ENCODE measurements around the gene CLEC1A.

CLEC1A gene

GRCh38 chr12:10094646-10095395, 4.0 kb downstream of the CLEC1A start:
- Mint-ChIP-seq H3K27me3 (peaks cover 5% of the 10 kb centered on the region), H3K27ac (ENCODE audit: low read depth) (no peak overlapping the region), H3K4me1 (peaks cover 3% of the 10 kb centered on the region), H3K4me3 (no peak overlapping the region), H3K9me3 (no peaks in the 10 kb centered on the region), H3K36me3 (ENCODE audit: insufficient read depth) (no peaks in the 10 kb centered on the region)
- ATAC-seq (replicated peaks; ENCODE audit: extremely low read depth, poor library complexity, severe bottlenecking) (no peak), DNase-seq (ENCODE audit: low spot score in 2 of 2) (no peak)

- H3K4me1 Mint-ChIP-seq, result peaks cover 4% of the 10 kb centered on the region
- DNase-seq (ENCODE audit: low spot score in 2 of 2) (no peak), ATAC-seq (replicated peaks; ENCODE audit: extremely low read depth, poor library complexity, severe bottlenecking) (no peak)
- no peak overlapping the region for H3K4me3 Mint-ChIP-seq
- no peaks in the 10 kb centered on the region for H3K36me3 Mint-ChIP-seq (ENCODE audit: insufficient read depth)
- H3K27ac Mint-ChIP-seq (ENCODE audit: low read depth), result no peak overlapping the region
- H3K9me3 Mint-ChIP-seq, result peaks cover 8% of the 10 kb centered on the region
- peaks cover 23% of the 10 kb centered on the region for H3K27me3 Mint-ChIP-seq
These were observed 9.6 kb downstream of the CLEC1A start for GRCh38 chr12:10088955-10089900.

GRCh38 chr12:10088031-10088430, 10.8 kb downstream of the CLEC1A start:
- DNase-seq (ENCODE audit: low spot score in 2 of 2), result no peak
- H3K27me3 Mint-ChIP-seq, result peaks cover 33% of the 10 kb centered on the region
- H3K36me3 Mint-ChIP-seq (ENCODE audit: insufficient read depth), result no peaks in the 10 kb centered on the region
- peaks cover 15% of the 10 kb centered on the region for H3K9me3 Mint-ChIP-seq
- no peak for ATAC-seq (replicated peaks; ENCODE audit: extremely low read depth, poor library complexity, severe bottlenecking)
- H3K4me1 Mint-ChIP-seq, result peaks cover 4% of the 10 kb centered on the region
- H3K4me3 Mint-ChIP-seq, result no peak overlapping the region
- H3K27ac Mint-ChIP-seq (ENCODE audit: low read depth), result no peak overlapping the region

GRCh38 chr12:10086387-10086786, 12.4 kb downstream of the CLEC1A start:
- Mint-ChIP-seq H3K4me3 (no peak overlapping the region), H3K36me3 (ENCODE audit: insufficient read depth) (no peaks in the 10 kb centered on the region), H3K27ac (ENCODE audit: low read depth) (no peak overlapping the region), H3K9me3 (peaks cover 15% of the 10 kb centered on the region), H3K4me1 (peaks cover 4% of the 10 kb centered on the region), H3K27me3 (peaks cover 49% of the 10 kb centered on the region)
- no peak for ATAC-seq (replicated peaks; ENCODE audit: extremely low read depth, poor library complexity, severe bottlenecking)
- no peak for DNase-seq (ENCODE audit: low spot score in 2 of 2)

GRCh38 chr12:10084733-10085132, 14.1 kb downstream of the CLEC1A start:
- peaks cover under 1% of the 10 kb centered on the region for H3K4me1 Mint-ChIP-seq
- no peak overlapping the region for H3K4me3 Mint-ChIP-seq
- H3K36me3 Mint-ChIP-seq (ENCODE audit: insufficient read depth), result no peaks in the 10 kb centered on the region
- ATAC-seq (replicated peaks; ENCODE audit: extremely low read depth, poor library complexity, severe bottlenecking) (no peak), DNase-seq (ENCODE audit: low spot score in 2 of 2) (no peak)
- no peak overlapping the region for H3K27ac Mint-ChIP-seq (ENCODE audit: low read depth)
- H3K9me3 Mint-ChIP-seq, result peaks cover 15% of the 10 kb centered on the region
- peaks cover 60% of the 10 kb centered on the region for H3K27me3 Mint-ChIP-seq

GRCh38 chr12:10082117-10082874, 16.5 kb downstream of the CLEC1A start:
- no peaks in the 10 kb centered on the region for H3K36me3 Mint-ChIP-seq (ENCODE audit: insufficient read depth)
- no peak for ATAC-seq (replicated peaks; ENCODE audit: extremely low read depth, poor library complexity, severe bottlenecking)
- H3K4me3 Mint-ChIP-seq, result no peak overlapping the region
- no peak for DNase-seq (ENCODE audit: low spot score in 2 of 2)
- H3K27ac Mint-ChIP-seq (ENCODE audit: low read depth), result no peak overlapping the region
- H3K27me3 Mint-ChIP-seq, result peaks cover 71% of the 10 kb centered on the region
- H3K4me1 Mint-ChIP-seq, result no peaks in the 10 kb centered on the region
- H3K9me3 Mint-ChIP-seq, result peaks cover 15% of the 10 kb centered on the region

- H3K4me3 Mint-ChIP-seq, result no peak overlapping the region
- ATAC-seq (replicated peaks; ENCODE audit: extremely low read depth, poor library complexity, severe bottlenecking), result no peak
These were observed 23.3 kb downstream of the CLEC1A start for GRCh38 chr12:10075451-10075850.

GRCh38 chr12:10073261-10073660, 25.5 kb downstream of the CLEC1A start:
- Mint-ChIP-seq H3K4me3 (no peak overlapping the region), H3K36me3 (ENCODE audit: insufficient read depth) (no peaks in the 10 kb centered on the region), H3K4me1 (no peaks in the 10 kb centered on the region), H3K27me3 (peaks cover 65% of the 10 kb centered on the region), H3K27ac (ENCODE audit: low read depth) (no peak overlapping the region), H3K9me3 (no peaks in the 10 kb centered on the region)
- ATAC-seq (replicated peaks; ENCODE audit: extremely low read depth, poor library complexity, severe bottlenecking) (no peak), DNase-seq (ENCODE audit: low spot score in 2 of 2) (no peak)

More at GRCh38 chr12:10075451-10075850, 23.3 kb downstream of the CLEC1A start:
- Mint-ChIP-seq H3K9me3 (no peaks in the 10 kb centered on the region), H3K36me3 (ENCODE audit: insufficient read depth) (no peaks in the 10 kb centered on the region), H3K27me3 (peaks cover 63% of the 10 kb centered on the region), H3K27ac (ENCODE audit: low read depth) (no peak overlapping the region), H3K4me1 (no peaks in the 10 kb centered on the region)
- no peak for DNase-seq (ENCODE audit: low spot score in 2 of 2)

GRCh38 chr12:10072131-10072530, 26.7 kb downstream of the CLEC1A start:
- no peaks in the 10 kb centered on the region for H3K4me1 Mint-ChIP-seq
- DNase-seq (ENCODE audit: low spot score in 2 of 2) (no peak), ATAC-seq (replicated peaks; ENCODE audit: extremely low read depth, poor library complexity, severe bottlenecking) (no peak)
- H3K4me3 Mint-ChIP-seq, result no peak overlapping the region
- peaks cover 63% of the 10 kb centered on the region for H3K27me3 Mint-ChIP-seq
- no peak overlapping the region for H3K27ac Mint-ChIP-seq (ENCODE audit: low read depth)
- no peaks in the 10 kb centered on the region for H3K9me3 Mint-ChIP-seq
- no peaks in the 10 kb centered on the region for H3K36me3 Mint-ChIP-seq (ENCODE audit: insufficient read depth)

GRCh38 chr12:10070380-10070779, 28.4 kb downstream of the CLEC1A start:
- DNase-seq (ENCODE audit: low spot score in 2 of 2) (no peak), ATAC-seq (replicated peaks; ENCODE audit: extremely low read depth, poor library complexity, severe bottlenecking) (no peak)
- Mint-ChIP-seq H3K27ac (ENCODE audit: low read depth) (no peak overlapping the region), H3K36me3 (ENCODE audit: insufficient read depth) (no peaks in the 10 kb centered on the region), H3K9me3 (no peaks in the 10 kb centered on the region), H3K4me1 (no peaks in the 10 kb centered on the region), H3K27me3 (peaks cover 74% of the 10 kb centered on the region), H3K4me3 (no peak overlapping the region)

GRCh38 chr12:10069976-10070375, 28.8 kb downstream of the CLEC1A start:
- H3K4me1 Mint-ChIP-seq, result no peaks in the 10 kb centered on the region
- H3K27me3 Mint-ChIP-seq, result peaks cover 74% of the 10 kb centered on the region
- ATAC-seq (replicated peaks; ENCODE audit: extremely low read depth, poor library complexity, severe bottlenecking) (no peak), DNase-seq (ENCODE audit: low spot score in 2 of 2) (no peak)
- H3K9me3 Mint-ChIP-seq, result no peaks in the 10 kb centered on the region
- H3K4me3 Mint-ChIP-seq, result no peak overlapping the region
- no peak overlapping the region for H3K27ac Mint-ChIP-seq (ENCODE audit: low read depth)
- H3K36me3 Mint-ChIP-seq (ENCODE audit: insufficient read depth), result no peaks in the 10 kb centered on the region

- DNase-seq (ENCODE audit: low spot score in 2 of 2), result no peak
- Mint-ChIP-seq H3K27me3 (peaks cover 76% of the 10 kb centered on the region), H3K27ac (ENCODE audit: low read depth) (no peak overlapping the region), H3K9me3 (no peaks in the 10 kb centered on the region), H3K4me3 (no peak overlapping the region), H3K36me3 (ENCODE audit: insufficient read depth) (no peaks in the 10 kb centered on the region), H3K4me1 (no peaks in the 10 kb centered on the region)
- no peak for ATAC-seq (replicated peaks; ENCODE audit: extremely low read depth, poor library complexity, severe bottlenecking)
These were observed 29.7 kb downstream of the CLEC1A start for GRCh38 chr12:10069099-10069498.

Data from central memory CD8-positive, alpha-beta T cell (primary cell).